Measurements from ENCODE around the gene UBE2Q1. TPM values are rescaled to one million over a fixed set of nuclear protein-coding genes. Genes with fewer than 3 reads are reported as not detected.

Gene UBE2Q1
- total and polyA plus RNA-seq, 2 of the 4 experiments (the other 2 are of a cell fraction) = 20.6 to 24.7 TPM

DNA sequence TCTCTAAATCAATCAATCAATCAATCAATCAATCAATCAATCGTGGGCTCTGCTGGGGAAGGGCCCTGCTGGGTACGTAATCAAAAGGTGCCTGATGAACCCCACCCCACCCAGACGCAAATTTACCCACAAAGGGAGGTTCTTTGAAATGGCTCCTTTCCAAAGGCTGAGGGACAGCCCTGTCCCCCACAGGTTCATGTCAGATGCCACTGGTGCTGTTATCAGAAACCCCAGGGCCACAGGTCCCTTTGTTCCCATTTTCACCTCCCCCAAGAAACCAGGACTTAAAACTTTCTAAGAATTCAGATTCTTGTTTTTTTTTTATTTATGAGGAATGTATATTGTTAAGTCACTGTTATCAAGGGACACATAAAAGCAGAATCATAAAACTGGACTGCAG lies 23.3 kb upstream of the UBE2Q1 start:
- H2AK9ac ChIP-seq (replicated peaks; ENCODE audit: low read depth, low read length, poor library complexity) = no peak overlapping the region
- no peak for TF ChIP-seq MAZ (IDR thresholded peaks at IDR 0.05; ENCODE audit: borderline replicate concordance, low read depth, low read length)
- no peak for TF ChIP-seq RAD21 (IDR thresholded peaks at IDR 0.05; ENCODE audit: low read length)
- TF ChIP-seq RFX5 (IDR thresholded peaks at IDR 0.05; ENCODE audit: low read depth, low read length) = no peak
- no peak for TF ChIP-seq POLR2A (IDR thresholded peaks at IDR 0.05; ENCODE audit: low read depth, low read length)
- no peak overlapping the region for H4K91ac ChIP-seq (ENCODE audit: insufficient read depth, low read depth, low read length)
- no CpG with 5 or more reads among the region's 3 CpGs for WGBS, 2 experiments (ENCODE audit: extremely low coverage in 2 of 2, insufficient read length in 1 of 2)
- H3K36me3 ChIP-seq (ENCODE audit: control insufficient read depth, insufficient read depth, low read length) = peaks cover 80% of the 10 kb centered on the region
- POLR2A ChIA-PET (ENCODE audit: unreplicated experiment) = no interaction called here
- H3K27me3 ChIP-seq (ENCODE audit: control insufficient read depth, insufficient read depth, low read length) = no peaks in the 10 kb centered on the region
- H3K9me1 ChIP-seq (ENCODE audit: insufficient read depth, low read length) = peaks cover 11% of the 10 kb centered on the region
- H4K8ac ChIP-seq (ENCODE audit: low read depth in 2 of 2, low read length in 2 of 2) = no peak overlapping the region
- no peak overlapping the region for H3K23ac ChIP-seq (ENCODE audit: low read depth, low read length)
- CTCF ChIA-PET = no interaction called here
- H2BK120ac ChIP-seq (ENCODE audit: low read depth, low read length) = no peak overlapping the region
- no peaks in the 10 kb centered on the region for H3K9me3 ChIP-seq (ENCODE audit: control insufficient read depth, insufficient read depth, low read length)
- H2BK15ac ChIP-seq (ENCODE audit: low read depth, low read length) = no peak overlapping the region
- H3K4ac ChIP-seq (ENCODE audit: low read depth, low read length) = no peak overlapping the region
- in situ Hi-C loops (cut with MboI; ENCODE audit: low sequenced_read_pairs) (no loop called here), intact Hi-C loops (cut with micrococcal nuclease) (no loop called here), dilution Hi-C loops (cut with HindIII; ENCODE audit: low sequenced_read_pairs, unreplicated experiment) (no loop called here)
- H3K18ac ChIP-seq (ENCODE audit: low read depth, low read length) = no peak overlapping the region
- H3K56ac ChIP-seq (ENCODE audit: extremely low read depth, insufficient read depth, low read length) = no peak overlapping the region
- DNase-seq (no peak), ATAC-seq (ENCODE audit: low read depth) (no peak)
- no peak overlapping the region for H3K4me2 ChIP-seq (ENCODE audit: low read depth, low read length)
- H2AK5ac ChIP-seq (ENCODE audit: low read depth, low read length) = no peak overlapping the region
- H3K14ac ChIP-seq (replicated peaks; ENCODE audit: low read depth, low read length) = no peak overlapping the region
- no peak overlapping the region for H3K27ac ChIP-seq (ENCODE audit: insufficient read depth, low read length)
- H4K20me1 ChIP-seq (ENCODE audit: insufficient read depth, low read length) = peaks cover 36% of the 10 kb centered on the region
- no peak overlapping the region for H4K5ac ChIP-seq (ENCODE audit: low read depth, low read length)
- no TSS peak for BruUV-seq (replicated peaks)
- no peak overlapping the region for H2BK5ac ChIP-seq (ENCODE audit: low read depth, low read length, poor library complexity, severe bottlenecking)
- no peak overlapping the region for H3K9ac ChIP-seq (ENCODE audit: low read depth, low read length)
- H3K79me1 ChIP-seq (ENCODE audit: low read depth in 1 of 2, low read length in 2 of 2) = peaks cover 5 to 33% of the 10 kb centered on the region in 2 experiments; a peak in 3 of 4 replicates
- no peak overlapping the region for H2BK20ac ChIP-seq (ENCODE audit: low read depth, low read length)
- no peak overlapping the region for H2AFZ ChIP-seq (replicated peaks; ENCODE audit: low read length, poor library complexity)
- H3K4me1 ChIP-seq (ENCODE audit: control insufficient read depth, insufficient read depth, low read length) = peaks cover 3% of the 10 kb centered on the region
- H3K4me3 ChIP-seq (ENCODE audit: insufficient read depth, low read depth, low read length) = no peak overlapping the region

All from IMR-90 (cell line).